ENCODE data around the gene CHD6.

DNA sequence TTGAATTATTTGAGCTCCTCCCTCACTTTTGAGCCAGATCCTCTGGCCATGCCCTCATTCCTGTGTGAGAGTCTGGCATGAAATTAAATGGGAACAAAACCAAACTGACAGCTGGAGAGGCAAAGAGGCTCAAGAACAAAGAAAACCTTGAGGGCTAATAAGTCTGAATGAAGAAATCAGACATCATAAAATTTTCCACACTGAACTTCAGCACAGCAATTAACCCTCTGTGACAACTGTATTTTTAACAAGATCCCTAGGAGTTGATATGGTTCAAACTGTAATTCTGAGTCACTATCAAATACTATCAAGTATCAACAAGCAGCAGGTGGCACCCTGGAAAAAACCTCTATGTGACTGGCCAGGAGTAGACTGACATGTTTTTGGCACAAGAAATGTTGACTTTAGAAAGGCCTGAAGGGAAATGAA lies 142.2 kb downstream of the CHD6 start:
- TF ChIP-seq POLR2A (IDR thresholded peaks at IDR 0.05; ENCODE audit: low read depth, low read length): no peak
- no peak for TF ChIP-seq POLR2AphosphoS5 (IDR thresholded peaks at IDR 0.05; ENCODE audit: low read depth, low read length)

Measured in GM12892 (cell line).